Choroid plexus epithelial cell (primary cell): ENCODE results near the gene TNFRSF1A.
A peak's percentile ranks its signal among the peaks of the same experiment; 100 is the strongest.

Experiments
- DNase-seq: peaks from one replicate; pipeline ENCODE4 v3.0.0-alpha.2; 2010; ENCODE audit warnings: low read depth
- H3K4me3 ChIP-seq: 2 replicates; pipeline ENCODE4 v1.5.1; 2011; ENCODE audit warnings: low read depth, mild to moderate bottlenecking, control low read depth, low read length, moderate library complexity
- TF ChIP-seq, protein P1 (sequence below): conservative IDR thresholded peaks from 2 replicates; pipeline ENCODE4 v1.5.1; 2011; ENCODE audit warnings: low read depth, mild to moderate bottlenecking, control low read depth, inconsistent platforms, low read length, moderate library complexity

Gene TNFRSF1A

DNA sequence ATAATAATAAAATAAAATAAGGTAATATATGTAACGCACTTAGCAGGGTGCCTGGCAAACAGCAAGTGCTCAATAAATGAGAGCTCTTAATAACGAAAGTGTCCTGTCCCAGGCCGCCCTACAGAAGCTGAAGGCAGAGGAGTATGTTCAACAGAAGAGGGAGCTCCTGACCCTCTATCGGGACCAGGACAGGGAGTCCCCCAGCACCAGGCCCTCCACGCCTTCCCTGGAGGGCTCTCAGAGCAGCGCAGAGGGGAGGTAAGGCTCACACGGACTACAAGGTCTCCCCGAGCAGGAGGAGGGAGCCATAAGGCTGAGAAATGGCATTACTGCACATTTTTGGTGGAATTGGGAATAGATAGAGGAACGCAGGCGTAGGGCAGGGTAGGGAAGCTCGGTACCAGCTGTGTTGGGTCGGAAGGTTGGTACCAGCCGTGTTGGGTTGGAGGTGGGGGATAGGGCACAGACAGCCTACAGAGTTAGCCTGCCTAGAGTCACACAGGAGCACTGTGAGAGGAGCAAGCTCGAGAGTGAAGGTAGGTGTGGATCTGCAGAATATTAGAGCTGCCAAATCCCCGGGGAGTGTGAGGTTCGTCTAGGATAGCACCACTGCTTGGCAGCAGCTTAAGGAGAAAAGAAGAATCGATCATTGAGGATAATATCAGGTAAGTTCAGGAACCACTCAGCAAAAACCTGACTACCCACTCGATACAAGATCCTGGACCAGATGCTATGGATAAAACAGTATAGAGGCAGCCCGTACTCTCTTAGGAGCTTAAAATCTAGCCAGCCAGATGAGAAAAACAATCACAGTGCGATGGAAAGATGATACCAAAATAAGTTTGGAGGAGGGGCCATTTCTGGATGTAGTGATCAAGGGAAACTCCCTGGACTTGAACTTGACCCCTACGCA lies 15.3 kb downstream of the TNFRSF1A start:
- TF ChIP-seq, protein P1, sequence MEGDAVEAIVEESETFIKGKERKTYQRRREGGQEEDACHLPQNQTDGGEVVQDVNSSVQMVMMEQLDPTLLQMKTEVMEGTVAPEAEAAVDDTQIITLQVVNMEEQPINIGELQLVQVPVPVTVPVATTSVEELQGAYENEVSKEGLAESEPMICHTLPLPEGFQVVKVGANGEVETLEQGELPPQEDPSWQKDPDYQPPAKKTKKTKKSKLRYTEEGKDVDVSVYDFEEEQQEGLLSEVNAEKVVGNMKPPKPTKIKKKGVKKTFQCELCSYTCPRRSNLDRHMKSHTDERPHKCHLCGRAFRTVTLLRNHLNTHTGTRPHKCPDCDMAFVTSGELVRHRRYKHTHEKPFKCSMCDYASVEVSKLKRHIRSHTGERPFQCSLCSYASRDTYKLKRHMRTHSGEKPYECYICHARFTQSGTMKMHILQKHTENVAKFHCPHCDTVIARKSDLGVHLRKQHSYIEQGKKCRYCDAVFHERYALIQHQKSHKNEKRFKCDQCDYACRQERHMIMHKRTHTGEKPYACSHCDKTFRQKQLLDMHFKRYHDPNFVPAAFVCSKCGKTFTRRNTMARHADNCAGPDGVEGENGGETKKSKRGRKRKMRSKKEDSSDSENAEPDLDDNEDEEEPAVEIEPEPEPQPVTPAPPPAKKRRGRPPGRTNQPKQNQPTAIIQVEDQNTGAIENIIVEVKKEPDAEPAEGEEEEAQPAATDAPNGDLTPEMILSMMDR: peak; percentile 68
- DNase-seq: peak; percentile 82
- no peak overlapping the region for H3K4me3 ChIP-seq

DNA sequence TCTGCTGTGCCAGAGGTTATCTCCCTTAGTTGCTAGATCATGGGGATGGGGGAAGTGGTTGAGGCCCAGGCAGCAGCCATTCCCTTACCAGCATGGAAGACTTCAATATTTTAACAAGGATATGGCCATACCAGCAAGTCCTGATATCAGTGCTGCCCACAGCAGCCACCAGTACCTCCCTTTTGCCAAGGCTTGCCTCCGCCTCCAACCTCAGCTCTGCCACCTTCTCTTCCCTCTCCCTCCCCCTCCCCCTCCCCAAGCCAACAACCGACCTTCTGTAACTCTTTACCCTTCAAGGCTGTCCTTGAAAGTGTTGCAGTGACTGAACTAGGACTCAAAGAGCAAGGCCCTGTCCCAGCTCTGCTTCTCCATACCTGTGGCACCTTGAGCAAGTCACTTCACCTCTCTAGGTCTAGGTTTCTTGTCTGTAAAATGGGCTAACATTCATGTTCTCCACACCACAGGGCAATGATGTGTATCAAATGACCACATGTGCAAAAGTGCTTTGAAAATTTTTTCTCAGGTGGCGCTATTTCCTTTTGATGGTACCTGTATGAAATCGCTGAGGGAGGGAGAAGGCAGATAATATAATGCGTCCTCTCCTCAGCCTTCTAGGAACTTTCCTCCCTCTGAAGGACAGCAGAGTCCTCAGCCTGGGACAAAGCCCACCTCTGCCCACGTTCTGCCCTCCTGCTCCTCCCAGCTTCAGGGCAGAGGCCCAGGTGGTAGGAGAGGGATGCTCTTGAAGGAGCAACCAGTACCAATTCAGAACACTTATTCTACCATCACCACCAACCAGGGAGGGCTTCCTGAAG lies 16.7 kb downstream of the TNFRSF1A start:
- no peak overlapping the region for H3K4me3 ChIP-seq
- DNase-seq: no peak
- TF ChIP-seq, protein P1: no peak

DNA sequence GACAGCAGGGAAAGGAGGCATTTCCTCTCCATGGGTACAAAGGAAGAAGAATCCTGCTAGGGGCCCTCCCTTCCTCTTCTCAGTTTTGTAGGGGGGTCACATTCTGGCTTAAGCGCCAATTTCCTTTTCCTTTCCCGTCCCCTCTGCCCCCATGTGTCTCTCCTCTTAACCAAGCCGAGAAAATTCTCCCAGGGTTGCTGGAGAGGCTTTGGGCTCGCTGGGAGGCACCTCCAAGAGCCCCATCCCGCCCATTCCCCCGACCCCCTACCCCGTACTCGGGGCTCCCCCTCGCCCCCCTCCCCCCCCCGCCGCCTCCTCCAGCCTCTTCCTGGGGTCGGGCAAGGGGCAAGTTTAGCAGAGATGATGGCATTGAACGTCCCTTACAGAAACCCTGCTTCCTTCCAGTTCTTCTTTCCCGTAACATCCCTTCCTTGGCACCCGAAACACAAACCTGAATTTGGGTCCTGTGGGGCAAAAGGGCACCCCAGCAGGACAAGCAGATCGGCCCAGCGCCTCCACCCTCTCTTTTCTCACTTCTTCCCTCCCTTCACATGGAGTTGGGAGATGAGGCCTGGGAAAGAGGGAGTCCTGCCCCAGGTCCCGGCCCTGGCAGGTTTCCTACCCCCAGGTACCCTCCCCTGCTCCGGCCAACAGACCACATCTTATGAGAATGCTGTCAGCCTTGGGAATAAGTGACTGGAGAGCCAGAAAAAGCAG lies 17.7 kb downstream of the TNFRSF1A start:
- DNase-seq: no peak
- no peak overlapping the region for H3K4me3 ChIP-seq
- TF ChIP-seq, protein P1: no peak

DNA sequence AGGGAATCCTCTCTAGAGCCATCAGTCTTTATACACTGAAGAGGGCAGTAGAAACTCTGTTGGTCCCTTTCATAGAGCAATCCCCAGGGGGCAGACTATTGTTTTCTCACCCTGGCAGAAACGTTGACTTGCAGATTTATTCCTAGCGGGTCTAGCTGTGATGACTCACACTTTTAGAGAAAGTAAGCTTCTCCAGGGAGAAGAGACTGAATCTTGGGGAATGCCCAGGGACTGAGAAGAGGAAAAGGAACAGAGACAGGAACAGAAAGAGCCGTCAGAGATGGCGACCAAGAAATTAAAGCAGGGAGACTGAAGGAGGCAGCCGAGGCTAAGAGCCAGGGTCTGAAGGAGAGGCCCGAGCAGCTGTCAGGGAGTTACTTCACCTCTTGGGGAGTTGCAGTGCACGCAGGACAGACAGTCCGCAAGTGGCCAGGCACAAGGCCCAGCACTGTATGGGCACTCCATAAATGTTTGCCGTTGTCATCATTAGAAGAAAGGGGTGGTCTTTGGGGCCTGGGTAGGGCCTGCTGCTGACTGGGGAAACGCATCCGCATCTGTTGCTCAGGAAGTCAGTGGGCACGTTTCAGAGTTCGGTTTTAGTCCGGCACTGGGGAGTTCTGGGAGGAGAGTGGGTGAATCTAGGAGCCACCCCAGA lies 18.4 kb downstream of the TNFRSF1A start:
- peak; percentile 95 for DNase-seq
- TF ChIP-seq, protein P1: peak; percentile 66
- H3K4me3 ChIP-seq: no peak overlapping the region

DNA sequence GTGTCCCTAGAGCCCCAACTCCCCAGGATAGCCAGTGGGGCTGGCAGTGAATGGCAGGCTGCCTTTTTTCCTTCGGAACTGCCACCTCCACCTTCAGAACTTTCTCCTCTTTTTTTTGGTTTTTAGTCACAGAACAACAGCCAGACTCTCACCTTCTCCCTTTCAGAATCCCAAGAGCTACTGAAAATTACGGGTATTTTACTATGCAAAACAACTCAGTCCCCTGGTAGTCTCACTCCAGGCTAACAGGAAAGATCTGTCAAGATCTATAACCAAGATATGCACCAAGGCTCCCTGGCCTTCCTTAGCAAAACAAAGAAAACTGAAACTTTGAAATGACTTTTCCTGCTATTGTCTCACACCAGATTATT lies 18.9 kb downstream of the TNFRSF1A start:
- TF ChIP-seq, protein P1: no peak
- DNase-seq: no peak
- H3K4me3 ChIP-seq: no peak overlapping the region

DNA sequence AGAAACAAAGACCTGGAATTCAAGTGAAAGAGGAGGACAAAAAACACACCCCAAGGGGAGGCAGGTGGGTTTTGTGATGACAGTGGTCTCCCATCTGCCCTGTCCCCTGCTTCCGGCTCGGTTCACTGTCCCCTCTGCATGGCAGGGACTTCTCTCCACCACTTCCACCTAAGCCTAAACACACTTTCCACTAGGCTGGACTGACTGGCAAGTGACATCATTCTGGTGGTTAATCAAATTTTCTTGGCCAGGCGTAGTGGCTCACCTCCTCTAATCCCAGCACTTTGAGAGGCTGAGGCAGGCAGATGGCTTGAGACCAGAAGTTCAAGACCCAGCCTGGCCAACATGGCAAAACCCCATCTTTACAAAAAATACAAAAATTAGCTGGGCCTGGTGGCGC lies 19.5 kb downstream of the TNFRSF1A start:
- DNase-seq: no peak
- no peak overlapping the region for H3K4me3 ChIP-seq
- TF ChIP-seq, protein P1: no peak
